GM21390 (cell line): Measurements from ENCODE around the gene KCNMB1.

ENCODE experiments used
- ATAC-seq: cut with Tn5 transposase; IDR thresholded peaks from one replicate; pipeline ENCODE4 v1.9.1; 2021; ENCODE audit not compliant: unreplicated experiment

KCNMB1 gene

GRCh38 chr5:170416526-170416925, 27.4 kb upstream of the KCNMB1 start:
- ATAC-seq: no peak

GRCh38 chr5:170414786-170415185, 25.6 kb upstream of the KCNMB1 start:
- ATAC-seq: no peak

- no peak for ATAC-seq
Measured at GRCh38 chr5:170413897-170414296, 24.7 kb upstream of the KCNMB1 start.

GRCh38 chr5:170411100-170411499, 21.9 kb upstream of the KCNMB1 start:
- ATAC-seq: no peak

GRCh38 chr5:170410401-170410800, 21.2 kb upstream of the KCNMB1 start:
- ATAC-seq: no peak

GRCh38 chr5:170408877-170409660, 19.9 kb upstream of the KCNMB1 start:
- no peak for ATAC-seq

GRCh38 chr5:170408226-170408625, 19.1 kb upstream of the KCNMB1 start:
- ATAC-seq: no peak

- no peak for ATAC-seq
Measured at GRCh38 chr5:170407062-170407461, 17.9 kb upstream of the KCNMB1 start.

- no peak for ATAC-seq
Measured at GRCh38 chr5:170405817-170406216, 16.6 kb upstream of the KCNMB1 start.

- ATAC-seq: no peak
Measured at GRCh38 chr5:170404398-170404797, 15.2 kb upstream of the KCNMB1 start.

- ATAC-seq: no peak
Measured at GRCh38 chr5:170403675-170404074, 14.5 kb upstream of the KCNMB1 start.

- no peak for ATAC-seq
Measured at GRCh38 chr5:170402508-170402907, 13.3 kb upstream of the KCNMB1 start.

- no peak for ATAC-seq
Measured at GRCh38 chr5:170397059-170397458, 7.9 kb upstream of the KCNMB1 start.

GRCh38 chr5:170393958-170394357, 4.8 kb upstream of the KCNMB1 start:
- no peak for ATAC-seq

- ATAC-seq: no peak
Measured at GRCh38 chr5:170393235-170393634, 4.1 kb upstream of the KCNMB1 start.

- ATAC-seq: no peak
Measured at GRCh38 chr5:170390472-170390871, 1.3 kb upstream of the KCNMB1 start.

- no peak for ATAC-seq
Measured at GRCh38 chr5:170389550-170389892, 354 bp upstream of the KCNMB1 start.

GRCh38 chr5:170387775-170388639, 1.2 kb downstream of the KCNMB1 start:
- ATAC-seq: no peak

- no peak for ATAC-seq
Measured at GRCh38 chr5:170386743-170387395, 2.3 kb downstream of the KCNMB1 start.

GRCh38 chr5:170383227-170383626, 5.9 kb downstream of the KCNMB1 start:
- ATAC-seq: no peak

GRCh38 chr5:170382790-170383189, 6.4 kb downstream of the KCNMB1 start:
- ATAC-seq: no peak
